Tibial artery (tissue), 4 donors: ENCODE measurements around the gene GSAP.

Experiments
- DNase-seq, 2 donors: peaks; one replicate each; pipeline ENCODE4 v3.0.0-alpha.2; 2019
- H3K27ac ChIP-seq, 2 donors: fragments of 200-600 bp; sonication (generic) in 1 of 2; 1 replicate in 1 of 2; 2 replicates in 1 of 2; pipeline ENCODE4 v1.5.1; 2018 to 2019; ENCODE audit warnings: mild to moderate bottlenecking in 1 of 2
- H3K27me3 ChIP-seq, 2 donors: fragments of 200-600 bp; sonication (generic) in 1 of 2; one replicate each; pipeline versions ENCODE4 v1.5.1 to v1.6.0; 2016 to 2019
- H3K36me3 ChIP-seq, 3 donors: fragments of 200-600 bp; sonication (generic) in 2 of 3; one replicate each; pipeline ENCODE4 v1.5.1; 2016 to 2019; ENCODE audit warnings: mild to moderate bottlenecking in 2 of 3
- H3K4me1 ChIP-seq, 4 donors: fragments of 200-600 bp; sonication (generic) in 2 of 4; 1 replicate in 3 of 4; 2 replicates in 1 of 4; pipeline ENCODE4 v1.5.1; 2016 to 2019
- H3K4me3 ChIP-seq, 2 donors: fragments of 200-600 bp; sonication (generic) in 1 of 2; 1 replicate in 1 of 2; 2 replicates in 1 of 2; pipeline ENCODE4 v1.5.1; 2018 to 2019; ENCODE audit warnings: mild to moderate bottlenecking in 2 of 2
- H3K9me3 ChIP-seq, 3 donors: fragments of 200-600 bp; sonication (generic) in 1 of 3; one replicate each; pipeline ENCODE4 v1.5.1; 2016 to 2019
- CTCF ChIP-seq, 2 experiments: fragments of 200-600 bp in 1 of 2; fragments of 450-650 bp in 1 of 2; IDR thresholded peaks; one replicate each; pipeline ENCODE4 v1.5.1; 2017 to 2019; ENCODE audit warnings: antibody characterized with exemption in 2 of 2, mild to moderate bottlenecking in 1 of 2, moderate library complexity in 1 of 2
- intact Hi-C: fragments of 100-400 bp; cut with DNase I; formaldehyde crosslinking; loops from one replicate; pipeline ENCODE4 v1.15.0; 2023; ENCODE audit warnings: low total_unique reads

GSAP gene

GRCh38 chr7:77310982-77311381, 105.2 kb downstream of the GSAP start:
- H3K27ac ChIP-seq, result no peak overlapping the region
- no peaks in the 10 kb centered on the region for H3K9me3 ChIP-seq
- no peak overlapping the region for H3K4me3 ChIP-seq
- TF ChIP-seq CTCF (IDR thresholded peaks at IDR 0.05), result no peak
- H3K4me1 ChIP-seq, result peaks cover 0 to 17% (median 7%) of the 10 kb centered on the region in 4 donors
- intact Hi-C loops, result no loop called here
- peaks cover 0 to 31% (median 0%) of the 10 kb centered on the region in 3 donors for H3K36me3 ChIP-seq
- DNase-seq, result no peak
- H3K27me3 ChIP-seq, result no peaks in the 10 kb centered on the region

GRCh38 chr7:77309714-77310220, 106.4 kb downstream of the GSAP start:
- Histone ChIP-seq H3K4me1 (peaks cover 0 to 17% (median 7%) of the 10 kb centered on the region in 4 donors), H3K4me3 (no peak overlapping the region), H3K27ac (no peak overlapping the region), H3K27me3 (no peaks in the 10 kb centered on the region), H3K36me3 (peaks cover 0 to 25% (median 0%) of the 10 kb centered on the region in 3 donors), H3K9me3 (no peaks in the 10 kb centered on the region)
- TF ChIP-seq CTCF (IDR thresholded peaks at IDR 0.05), result no peak
- intact Hi-C loops, result no loop called here
- DNase-seq, result no peak

GRCh38 chr7:77308792-77309191, 107.4 kb downstream of the GSAP start:
- Histone ChIP-seq H3K4me1 (peaks cover 0 to 11% (median 5%) of the 10 kb centered on the region in 4 donors), H3K36me3 (peaks cover 0 to 16% (median 0%) of the 10 kb centered on the region in 3 donors), H3K27me3 (no peaks in the 10 kb centered on the region), H3K9me3 (no peaks in the 10 kb centered on the region), H3K27ac (no peak overlapping the region), H3K4me3 (no peak overlapping the region)
- intact Hi-C loops, result no loop called here
- no peak for TF ChIP-seq CTCF (IDR thresholded peaks at IDR 0.05)
- DNase-seq, result no peak

- H3K9me3 ChIP-seq, result no peaks in the 10 kb centered on the region
- no peak overlapping the region for H3K27ac ChIP-seq
- H3K4me3 ChIP-seq, result no peak overlapping the region
- peaks cover 0 to 7% (median 0%) of the 10 kb centered on the region in 4 donors for H3K4me1 ChIP-seq
- no peak for TF ChIP-seq CTCF (IDR thresholded peaks at IDR 0.05)
- peaks cover 0 to 7% (median 0%) of the 10 kb centered on the region in 3 donors for H3K36me3 ChIP-seq
- H3K27me3 ChIP-seq, result no peaks in the 10 kb centered on the region
- DNase-seq, result no peak
- intact Hi-C loops, result no loop called here
Measured at GRCh38 chr7:77306231-77307067, 109.7 kb downstream of the GSAP start.

DNA sequence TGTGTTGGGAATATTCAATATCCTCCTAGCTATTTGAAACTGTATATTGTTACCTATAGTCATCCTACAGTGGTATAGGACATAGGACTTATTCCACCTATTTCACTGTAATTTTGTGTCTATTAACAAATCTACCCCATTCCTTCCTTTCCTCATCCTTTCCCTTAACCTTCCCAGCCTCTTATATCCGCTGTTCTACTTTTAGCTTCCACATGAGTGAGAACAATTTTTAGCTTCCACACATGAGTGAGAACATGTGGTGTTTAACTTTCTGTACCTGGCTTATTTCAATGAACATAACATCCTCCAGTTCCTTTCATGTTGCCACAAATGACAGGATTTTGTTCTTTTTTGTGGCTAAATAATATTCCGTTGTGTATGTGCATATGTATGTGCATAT, 120.6 kb downstream of the GSAP start:
- no peaks in the 10 kb centered on the region for H3K9me3 ChIP-seq
- TF ChIP-seq CTCF (IDR thresholded peaks at IDR 0.05), result no peak
- DNase-seq, result no peak
- peaks cover 18 to 24% (median 21%) of the 10 kb centered on the region in 3 donors for H3K36me3 ChIP-seq
- no peaks in the 10 kb centered on the region for H3K4me1 ChIP-seq
- H3K27me3 ChIP-seq, result no peaks in the 10 kb centered on the region
- no peak overlapping the region for H3K4me3 ChIP-seq
- intact Hi-C loops, result no loop called here
- H3K27ac ChIP-seq, result no peak overlapping the region
